Activated CD4-positive, alpha-beta memory T cell treated with anti-CD3 and anti-CD28 coated beads, Interleukin-2, amount 10 ng/mL, durations not matched to agents 7 days and 5 days (primary cell): Measurements from ENCODE around the gene RBM19. TPM values are rescaled to one million over a fixed set of nuclear protein-coding genes. Genes with fewer than 3 reads are reported as not detected.

Experiments
- CTCF ChIA-PET: fragments of 350-600 bp; sonication (Branson Sonifier 250); formaldehyde crosslinking; loops from one replicate; lab custom pipeline; 2021; ENCODE audit warnings: antibody characterized with exemption, inconsistent platforms; lab: Charles Lee
- POLR2A ChIA-PET: fragments of 350-600 bp; sonication (Branson Sonifier 250); formaldehyde crosslinking; loops from one replicate; lab custom pipeline; 2021; ENCODE audit warnings: antibody characterized with exemption; lab: Charles Lee
- DNase-seq: peaks from one replicate; pipeline ENCODE4 v3.0.0-alpha.2; 2020
- H3K27ac Mint-ChIP-seq: one replicate; pipeline ENCODE4 v1.8.0; 2021; ENCODE audit warnings: mild to moderate bottlenecking, mixed read lengths
- H3K27me3 Mint-ChIP-seq: one replicate; pipeline ENCODE4 v1.8.0; 2021; ENCODE audit warnings: mixed read lengths
- H3K36me3 Mint-ChIP-seq: one replicate; pipeline ENCODE4 v1.8.0; 2021; ENCODE audit warnings: low read depth, mixed read lengths
- H3K4me1 Mint-ChIP-seq: one replicate; pipeline ENCODE4 v1.8.0; 2021; ENCODE audit warnings: mixed read lengths
- H3K4me3 Mint-ChIP-seq: one replicate; pipeline ENCODE4 v1.8.0; 2021; ENCODE audit warnings: mild to moderate bottlenecking, mixed read lengths
- H3K9me3 Mint-ChIP-seq: one replicate; pipeline ENCODE4 v1.8.0; 2021; ENCODE audit warnings: mixed read lengths
- total RNA-seq, 2 experiments: library from RNA; stranded (reverse); gene quantifications; one replicate each; pipeline ENCODE4 v1.2.3, GENCODE V29; 2021

RBM19 gene
- total RNA-seq, 2 experiments from 2014 or later = 31.5 to 32.4 TPM

GRCh38 chr12:113868365-113868764 is 97.8 kb downstream of the RBM19 start:
- no peak overlapping the region for H3K4me3 Mint-ChIP-seq
- H3K27ac Mint-ChIP-seq = no peak overlapping the region
- CTCF ChIA-PET = no interaction called here
- no peaks in the 10 kb centered on the region for H3K36me3 Mint-ChIP-seq
- no peaks in the 10 kb centered on the region for H3K9me3 Mint-ChIP-seq
- POLR2A ChIA-PET = no interaction called here
- no peak for DNase-seq
- H3K27me3 Mint-ChIP-seq = no peaks in the 10 kb centered on the region
- no peaks in the 10 kb centered on the region for H3K4me1 Mint-ChIP-seq

GRCh38 chr12:113867258-113867657 is 98.9 kb downstream of the RBM19 start:
- ChIA-PET POLR2A (no interaction called here), CTCF (no interaction called here)
- Mint-ChIP-seq H3K9me3 (no peaks in the 10 kb centered on the region), H3K36me3 (no peaks in the 10 kb centered on the region), H3K27ac (no peak overlapping the region), H3K4me1 (peaks cover 7% of the 10 kb centered on the region), H3K27me3 (no peaks in the 10 kb centered on the region), H3K4me3 (no peak overlapping the region)
- no peak for DNase-seq

- H3K27me3 Mint-ChIP-seq = no peaks in the 10 kb centered on the region
- no peaks in the 10 kb centered on the region for H3K36me3 Mint-ChIP-seq
- DNase-seq = no peak
- ChIA-PET CTCF (no interaction called here), POLR2A (no interaction called here)
- no peak overlapping the region for H3K4me3 Mint-ChIP-seq
- H3K27ac Mint-ChIP-seq = no peak overlapping the region
- no peaks in the 10 kb centered on the region for H3K9me3 Mint-ChIP-seq
- peaks cover 11% of the 10 kb centered on the region for H3K4me1 Mint-ChIP-seq
Measured at GRCh38 chr12:113866496-113866895, 99.6 kb downstream of the RBM19 start.

- DNase-seq = no peak
- peaks cover 11% of the 10 kb centered on the region for H3K4me1 Mint-ChIP-seq
- H3K4me3 Mint-ChIP-seq = no peak overlapping the region
- no peak overlapping the region for H3K27ac Mint-ChIP-seq
- ChIA-PET POLR2A (interaction anchor here (1.2 kb wide), 1 partner anchor 13 kb away, joined by 3 read pairs; no protein-coding TSS in a partner anchor), CTCF (no interaction called here)
- H3K9me3 Mint-ChIP-seq = no peaks in the 10 kb centered on the region
- H3K27me3 Mint-ChIP-seq = no peaks in the 10 kb centered on the region
- no peaks in the 10 kb centered on the region for H3K36me3 Mint-ChIP-seq
Measured at GRCh38 chr12:113863455-113863845, 102.7 kb downstream of the RBM19 start.

- H3K36me3 Mint-ChIP-seq = no peaks in the 10 kb centered on the region
- H3K4me3 Mint-ChIP-seq = no peak overlapping the region
- H3K27ac Mint-ChIP-seq = no peak overlapping the region
- no peaks in the 10 kb centered on the region for H3K9me3 Mint-ChIP-seq
- peaks cover 11% of the 10 kb centered on the region for H3K4me1 Mint-ChIP-seq
- no peak for DNase-seq
- CTCF ChIA-PET = no interaction called here
- POLR2A ChIA-PET = interaction anchor here (1.2 kb wide), 1 partner anchor 12 kb away, joined by 3 read pairs; no protein-coding TSS in a partner anchor
- H3K27me3 Mint-ChIP-seq = no peaks in the 10 kb centered on the region
Measured at GRCh38 chr12:113862590-113863454, 103.3 kb downstream of the RBM19 start.

GRCh38 chr12:113861708-113862312 is 104.3 kb downstream of the RBM19 start:
- DNase-seq = no peak
- ChIA-PET CTCF (no interaction called here), POLR2A (no interaction called here)
- no peak overlapping the region for H3K4me3 Mint-ChIP-seq
- H3K36me3 Mint-ChIP-seq = no peaks in the 10 kb centered on the region
- no peaks in the 10 kb centered on the region for H3K9me3 Mint-ChIP-seq
- peaks cover 11% of the 10 kb centered on the region for H3K4me1 Mint-ChIP-seq
- H3K27me3 Mint-ChIP-seq = no peaks in the 10 kb centered on the region
- H3K27ac Mint-ChIP-seq = no peak overlapping the region

- no peaks in the 10 kb centered on the region for H3K9me3 Mint-ChIP-seq
- no peak overlapping the region for H3K4me3 Mint-ChIP-seq
- H3K36me3 Mint-ChIP-seq = no peaks in the 10 kb centered on the region
- no peak for DNase-seq
- H3K27ac Mint-ChIP-seq = no peak overlapping the region
- CTCF ChIA-PET = no interaction called here
- peaks cover 11% of the 10 kb centered on the region for H3K4me1 Mint-ChIP-seq
- H3K27me3 Mint-ChIP-seq = no peaks in the 10 kb centered on the region
- POLR2A ChIA-PET = no interaction called here
Measured at GRCh38 chr12:113860950-113861349, 105.2 kb downstream of the RBM19 start.

- H3K36me3 Mint-ChIP-seq = no peaks in the 10 kb centered on the region
- no peak overlapping the region for H3K27ac Mint-ChIP-seq
- no peak overlapping the region for H3K4me3 Mint-ChIP-seq
- ChIA-PET POLR2A (no interaction called here), CTCF (no interaction called here)
- peaks cover 11% of the 10 kb centered on the region for H3K4me1 Mint-ChIP-seq
- no peaks in the 10 kb centered on the region for H3K27me3 Mint-ChIP-seq
- DNase-seq = no peak
- H3K9me3 Mint-ChIP-seq = no peaks in the 10 kb centered on the region
Measured at GRCh38 chr12:113860059-113860820, 105.9 kb downstream of the RBM19 start.

- no peak for DNase-seq
- Mint-ChIP-seq H3K27ac (no peak overlapping the region), H3K4me3 (no peak overlapping the region), H3K4me1 (peaks cover 11% of the 10 kb centered on the region), H3K27me3 (no peaks in the 10 kb centered on the region), H3K9me3 (no peaks in the 10 kb centered on the region), H3K36me3 (no peaks in the 10 kb centered on the region)
- ChIA-PET CTCF (no interaction called here), POLR2A (no interaction called here)
Measured at GRCh38 chr12:113858841-113859386, 107.2 kb downstream of the RBM19 start.

- no peak for DNase-seq
- ChIA-PET CTCF (no interaction called here), POLR2A (no interaction called here)
- H3K4me1 Mint-ChIP-seq = peaks cover 5% of the 10 kb centered on the region
- H3K36me3 Mint-ChIP-seq = no peaks in the 10 kb centered on the region
- no peaks in the 10 kb centered on the region for H3K9me3 Mint-ChIP-seq
- H3K27ac Mint-ChIP-seq = no peak overlapping the region
- no peak overlapping the region for H3K4me3 Mint-ChIP-seq
- no peaks in the 10 kb centered on the region for H3K27me3 Mint-ChIP-seq
Measured at GRCh38 chr12:113857371-113857770, 108.8 kb downstream of the RBM19 start.

GRCh38 chr12:113855998-113856397 is 110.1 kb downstream of the RBM19 start:
- POLR2A ChIA-PET = no interaction called here
- CTCF ChIA-PET = no interaction called here
- H3K4me1 Mint-ChIP-seq = no peaks in the 10 kb centered on the region
- no peak for DNase-seq
- no peaks in the 10 kb centered on the region for H3K27me3 Mint-ChIP-seq
- H3K36me3 Mint-ChIP-seq = no peaks in the 10 kb centered on the region
- H3K27ac Mint-ChIP-seq = no peak overlapping the region
- H3K9me3 Mint-ChIP-seq = no peaks in the 10 kb centered on the region
- H3K4me3 Mint-ChIP-seq = no peak overlapping the region

GRCh38 chr12:113854385-113855142 is 111.6 kb downstream of the RBM19 start:
- POLR2A ChIA-PET = no interaction called here
- no peak for DNase-seq
- H3K27ac Mint-ChIP-seq = no peak overlapping the region
- no peaks in the 10 kb centered on the region for H3K36me3 Mint-ChIP-seq
- no peaks in the 10 kb centered on the region for H3K4me1 Mint-ChIP-seq
- CTCF ChIA-PET = no interaction called here
- no peaks in the 10 kb centered on the region for H3K27me3 Mint-ChIP-seq
- H3K9me3 Mint-ChIP-seq = no peaks in the 10 kb centered on the region
- H3K4me3 Mint-ChIP-seq = no peak overlapping the region
